AG04449 (cell line): Measurements from ENCODE around the gene SETBP1.

ENCODE experiments used
- CTCF ChIA-PET: fragments of 350-600 bp; formaldehyde crosslinking; extraction: SDS; loops from one replicate; lab custom pipeline; 2021; ENCODE audit warnings: antibody characterized with exemption; lab: Yijun Ruan, JAX
- POLR2A ChIA-PET: fragments of 400-600, 350-600 bp; formaldehyde crosslinking; extraction: SDS; loops from one replicate; lab custom pipeline; 2020; ENCODE audit warnings: antibody characterized with exemption, inconsistent platforms; lab: Yijun Ruan, JAX
- DNase-seq: peaks from one replicate; pipeline ENCODE4 v3.0.0-alpha.2; 2010; ENCODE audit warnings: low read depth, low spot score
- H3K4me3 ChIP-seq: 2 replicates; pipeline ENCODE4 v1.5.1; 2011; ENCODE audit warnings: low read depth, mild to moderate bottlenecking, control low read depth, low read length
- TF ChIP-seq, protein P1 (sequence below): IDR thresholded peaks from one replicate; pipeline ENCODE4 v1.5.1; 2011; ENCODE audit warnings: mild to moderate bottlenecking, moderate library complexity, low read length, control low read depth, inconsistent platforms; ENCODE audit not compliant: insufficient read depth; ENCODE audit errors: missing control alignments

SETBP1 gene

DNA sequence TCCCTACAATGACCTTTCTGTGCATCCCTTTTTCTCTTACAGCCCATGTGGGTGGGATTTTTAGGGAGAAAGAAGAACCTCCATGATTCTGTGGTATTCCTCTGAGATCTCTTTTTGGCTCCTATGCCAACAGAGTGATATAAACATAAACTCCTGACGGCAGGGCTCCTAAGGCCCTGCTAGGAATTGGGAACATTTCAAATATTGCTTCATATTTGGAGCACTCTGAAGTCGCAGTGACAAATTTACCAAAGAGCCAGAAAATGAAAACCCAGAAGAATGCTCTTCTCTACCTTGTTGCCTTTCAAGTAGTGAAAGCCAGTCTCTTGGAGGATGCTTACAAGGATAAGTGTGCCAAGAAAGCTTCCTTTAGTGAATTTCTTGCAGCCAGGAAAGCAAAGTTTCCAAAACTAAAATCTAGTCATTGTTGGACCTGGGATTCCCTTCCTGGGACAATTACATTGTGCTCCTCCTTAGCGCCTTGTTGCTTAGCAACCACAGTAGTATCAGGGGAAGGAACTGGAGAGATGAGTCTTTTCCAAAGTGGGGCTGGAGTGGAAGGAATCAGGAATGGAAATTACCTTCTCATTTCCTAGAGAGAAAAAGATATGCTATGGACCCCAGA is 7.3 kb upstream of the SETBP1 start:
- TF ChIP-seq, protein P1, sequence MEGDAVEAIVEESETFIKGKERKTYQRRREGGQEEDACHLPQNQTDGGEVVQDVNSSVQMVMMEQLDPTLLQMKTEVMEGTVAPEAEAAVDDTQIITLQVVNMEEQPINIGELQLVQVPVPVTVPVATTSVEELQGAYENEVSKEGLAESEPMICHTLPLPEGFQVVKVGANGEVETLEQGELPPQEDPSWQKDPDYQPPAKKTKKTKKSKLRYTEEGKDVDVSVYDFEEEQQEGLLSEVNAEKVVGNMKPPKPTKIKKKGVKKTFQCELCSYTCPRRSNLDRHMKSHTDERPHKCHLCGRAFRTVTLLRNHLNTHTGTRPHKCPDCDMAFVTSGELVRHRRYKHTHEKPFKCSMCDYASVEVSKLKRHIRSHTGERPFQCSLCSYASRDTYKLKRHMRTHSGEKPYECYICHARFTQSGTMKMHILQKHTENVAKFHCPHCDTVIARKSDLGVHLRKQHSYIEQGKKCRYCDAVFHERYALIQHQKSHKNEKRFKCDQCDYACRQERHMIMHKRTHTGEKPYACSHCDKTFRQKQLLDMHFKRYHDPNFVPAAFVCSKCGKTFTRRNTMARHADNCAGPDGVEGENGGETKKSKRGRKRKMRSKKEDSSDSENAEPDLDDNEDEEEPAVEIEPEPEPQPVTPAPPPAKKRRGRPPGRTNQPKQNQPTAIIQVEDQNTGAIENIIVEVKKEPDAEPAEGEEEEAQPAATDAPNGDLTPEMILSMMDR, result no peak
- H3K4me3 ChIP-seq, result no peak overlapping the region
- ChIA-PET CTCF (no interaction called here), POLR2A (no interaction called here)
- DNase-seq, result no peak

DNA sequence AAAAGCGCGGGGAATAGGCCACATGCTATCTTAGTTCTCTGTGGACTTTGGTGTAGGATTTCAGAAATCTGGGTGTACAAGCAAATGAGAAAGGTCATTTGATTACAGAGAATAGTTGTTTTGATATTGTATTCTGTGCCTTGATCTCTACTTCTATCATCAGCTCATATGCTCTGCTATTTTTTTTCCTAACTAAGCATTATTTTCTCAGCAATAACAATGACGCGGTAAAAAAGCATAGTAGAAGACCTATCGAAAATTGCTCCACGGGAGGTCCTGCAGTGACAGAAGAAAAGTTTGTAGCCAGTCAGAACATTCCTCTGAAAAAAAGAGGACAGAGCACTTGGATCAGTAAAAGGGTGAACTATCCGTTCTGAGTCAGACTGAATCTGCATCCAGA is 2.8 kb upstream of the SETBP1 start:
- POLR2A ChIA-PET, result no interaction called here
- H3K4me3 ChIP-seq, result no peak overlapping the region
- CTCF ChIA-PET, result interaction anchor here (1.4 kb wide), 1 partner anchor 202 kb away, joined by 3 read pairs; no protein-coding TSS in a partner anchor
- TF ChIP-seq, protein P1, result no peak
- DNase-seq, result no peak

DNA sequence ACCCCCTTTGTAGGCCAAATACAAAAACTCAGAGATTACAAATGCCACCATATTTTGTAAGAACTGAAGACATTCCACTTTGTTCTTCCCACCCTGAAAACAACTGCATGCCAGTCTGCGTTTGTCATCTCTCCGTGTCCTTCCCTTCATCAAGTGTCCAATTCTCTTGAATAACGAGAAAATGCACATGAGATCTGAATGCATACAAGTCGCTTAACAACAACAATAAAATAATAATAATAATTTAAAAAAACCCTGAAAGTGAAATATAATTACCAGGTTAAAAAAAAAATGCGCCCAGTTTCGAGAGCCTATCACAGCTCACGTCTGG is 2.0 kb upstream of the SETBP1 start:
- TF ChIP-seq, protein P1, result no peak
- ChIA-PET CTCF (interaction anchor here (0.6 to 1.4 kb wide), 10 partner anchors 11 to 1055 kb away, joined by 3 to 6 read pairs (median 3); no protein-coding TSS in a partner anchor), POLR2A (interaction anchor here (0.5 to 0.7 kb wide), 2 partner anchors 13 to 80 kb away, joined by 3 read pairs; no protein-coding TSS in a partner anchor)
- H3K4me3 ChIP-seq, result peak overlapping the region; percentile 70
- DNase-seq, result no peak

DNA sequence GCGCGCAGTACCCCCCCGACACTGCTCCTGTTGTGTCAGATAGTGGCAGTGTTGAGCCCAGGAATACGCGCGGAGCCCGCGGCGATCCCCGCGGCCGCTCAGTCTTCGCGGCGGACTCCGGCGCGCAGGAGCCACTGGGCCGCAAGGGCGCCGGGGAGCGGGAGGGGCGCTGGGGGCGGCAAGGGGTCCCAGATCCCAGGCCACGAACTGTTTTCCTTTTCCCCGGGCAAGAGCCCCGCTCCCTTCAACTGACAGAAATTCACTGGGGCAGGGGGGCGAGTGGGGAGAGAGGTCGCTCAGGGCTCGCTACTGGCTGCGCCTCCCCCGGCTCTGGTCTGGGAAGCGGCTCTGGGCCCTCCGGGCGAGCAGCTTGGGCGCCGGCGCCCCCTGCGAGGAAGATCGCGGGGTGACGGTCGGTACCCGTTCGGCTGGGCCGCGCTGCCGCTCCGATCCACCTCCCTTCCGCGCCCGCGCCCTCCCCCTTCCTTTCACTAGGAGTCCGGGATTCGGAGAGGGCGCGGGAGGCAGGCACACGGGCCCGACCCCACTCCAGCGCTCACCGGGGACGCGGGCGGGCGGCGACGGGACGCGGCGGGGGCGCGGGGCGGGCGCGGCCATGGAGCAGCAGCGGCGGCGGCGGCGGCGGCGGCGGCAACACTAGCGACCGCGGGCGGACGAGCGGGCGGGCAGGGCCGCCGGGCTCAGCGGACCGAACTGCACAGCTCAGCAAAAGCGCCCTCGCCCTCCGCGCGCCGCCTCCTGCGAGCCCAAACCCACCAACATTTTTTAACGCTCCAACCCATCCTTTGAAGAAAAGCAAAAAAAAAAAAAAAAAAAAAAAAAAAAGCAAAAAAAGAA is 1.4 kb upstream of the SETBP1 start:
- peak overlapping the region; percentile 70 for H3K4me3 ChIP-seq
- TF ChIP-seq, protein P1, result peak; percentile 83
- no peak for DNase-seq
- ChIA-PET CTCF (interaction anchor here (0.6 to 1.4 kb wide), 11 partner anchors 12 to 1056 kb away, joined by 3 to 6 read pairs (median 3); no protein-coding TSS in a partner anchor), POLR2A (interaction anchor here (0.5 to 0.7 kb wide), 2 partner anchors 13 to 80 kb away, joined by 3 read pairs; no protein-coding TSS in a partner anchor)

DNA sequence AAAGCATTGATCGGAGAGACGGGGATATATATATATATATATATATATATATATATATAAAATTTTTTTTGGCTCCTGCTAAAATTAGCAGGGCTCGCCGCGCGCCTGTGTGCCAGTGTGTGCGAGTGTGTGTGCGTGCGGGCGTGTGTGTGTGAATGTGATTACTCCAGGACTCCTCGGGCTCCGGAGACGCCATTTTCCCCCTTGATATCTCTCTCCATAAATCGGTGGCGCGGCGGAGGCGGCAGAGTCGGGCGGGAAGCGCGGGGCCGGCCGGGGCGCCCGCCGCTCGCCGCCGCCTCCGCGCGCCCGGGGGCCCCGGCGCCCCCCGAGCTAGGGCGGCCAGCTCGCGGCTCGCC is 795 bp upstream of the SETBP1 start:
- CTCF ChIA-PET, result interaction anchor here (0.6 to 1.2 kb wide), 3 partner anchors 209 to 1056 kb away, joined by 3 read pairs; no protein-coding TSS in a partner anchor
- no peak for DNase-seq
- peak overlapping the region; percentile 70 for H3K4me3 ChIP-seq
- TF ChIP-seq, protein P1, result no peak
- POLR2A ChIA-PET, result no interaction called here
